ENCODE results near the gene APOBEC3C.
"Not testable (repeated sequence)": the region's sequence is repeated elsewhere in the genome, so short reads cannot be mapped to it uniquely, and the experiment has no call there.

The APOBEC3C gene

DNA sequence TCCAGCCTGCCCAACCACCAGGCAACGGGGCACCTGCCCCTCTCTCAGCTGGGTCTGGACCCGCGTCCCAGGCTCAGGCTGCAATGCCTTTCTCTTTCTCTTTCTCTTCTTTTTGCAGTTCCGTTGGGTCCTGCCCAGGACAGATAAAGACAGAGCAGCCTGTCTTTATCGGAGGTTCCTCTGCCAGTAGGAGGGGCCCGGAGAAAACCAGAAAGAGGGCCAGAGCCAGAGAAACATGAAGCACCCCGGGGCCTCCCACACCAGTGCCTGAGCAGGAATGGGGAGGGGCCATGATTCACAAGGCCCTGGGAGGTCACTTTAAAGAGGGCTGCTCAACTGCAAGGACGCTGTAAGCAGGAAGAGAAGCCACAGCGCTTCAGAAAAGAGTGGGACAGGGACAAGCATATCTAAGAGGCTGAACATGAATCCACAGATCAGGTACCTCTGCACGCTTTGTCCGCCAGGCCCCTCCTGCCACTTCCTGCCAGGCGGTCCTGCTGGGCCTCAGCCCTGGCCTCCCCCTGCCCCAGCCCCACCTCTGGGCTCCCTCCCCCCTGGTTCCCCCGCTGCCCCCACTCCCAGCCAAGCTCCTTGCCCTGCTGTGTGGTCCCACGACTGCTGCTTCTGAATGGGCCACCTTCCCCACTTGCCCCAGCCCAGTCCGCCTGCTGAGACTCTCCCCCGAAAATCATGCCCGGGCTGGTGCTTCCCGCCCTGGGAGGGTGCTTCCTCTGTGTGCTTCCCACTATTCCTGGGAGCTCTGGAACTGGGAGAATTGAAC, at the start of gene APOBEC3C:
APOBEC3C (plus strand) TSS at position 316 of the 781 bp plus-strand sequence; CDS start at position 422, 106 bp downstream.
- DNase-seq: peak; percentile 51

DNA sequence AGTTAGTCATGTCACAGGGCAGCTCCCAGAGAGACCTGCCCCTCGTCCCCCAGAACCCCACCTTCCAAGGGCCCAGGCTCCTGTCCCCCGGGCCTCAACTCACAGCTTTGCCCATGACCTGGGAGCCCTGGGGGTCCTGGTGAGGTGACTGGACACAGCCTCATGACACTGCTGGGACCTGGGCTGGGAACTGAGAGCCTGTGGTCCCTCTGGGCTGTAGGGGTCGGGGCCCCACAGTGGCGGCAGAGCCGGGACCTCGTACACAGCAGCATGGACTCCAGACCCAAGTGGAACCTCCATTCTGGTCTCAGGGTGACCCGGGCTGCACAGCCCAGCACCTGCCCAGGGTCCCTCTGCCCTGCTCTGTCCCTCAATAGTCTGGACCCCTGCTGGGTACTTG, 49.8 kb upstream of the APOBEC3C start:
- no peak for DNase-seq

GRCh38 chr22:38964989-38965388, 49.1 kb upstream of the APOBEC3C start:
- no peak for DNase-seq

GRCh38 chr22:38965614-38966379, 48.3 kb upstream of the APOBEC3C start:
- DNase-seq: no peak

GRCh38 chr22:38966380-38966702, 47.7 kb upstream of the APOBEC3C start:
- no peak for DNase-seq

GRCh38 chr22:38966942-38967341, 47.1 kb upstream of the APOBEC3C start:
- no peak for DNase-seq

- no peak for DNase-seq
Measured at GRCh38 chr22:38967451-38968450, 46.3 kb upstream of the APOBEC3C start.

DNA sequence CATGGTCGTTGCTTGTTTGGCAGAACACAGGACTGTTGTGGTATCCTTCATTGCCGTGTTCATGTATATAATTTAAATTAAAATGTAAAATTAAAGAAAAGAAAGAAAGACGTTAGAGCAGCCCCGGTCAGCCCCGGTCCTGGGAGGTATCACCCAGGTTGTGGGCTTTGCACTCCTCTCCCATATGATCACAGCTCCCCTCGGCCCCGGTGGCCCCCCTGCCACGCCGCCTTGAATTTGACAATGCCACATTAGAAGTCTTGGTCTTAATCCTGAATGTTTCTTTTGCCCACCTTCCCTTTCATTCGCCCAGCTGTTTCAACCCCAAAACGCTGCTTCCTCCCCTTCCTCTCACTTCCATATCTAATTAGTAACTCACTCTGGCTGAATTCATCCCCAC, 45.3 kb upstream of the APOBEC3C start:
- no peak for DNase-seq

GRCh38 chr22:38970551-38970950, 43.5 kb upstream of the APOBEC3C start:
- DNase-seq: no peak

- no peak for DNase-seq
Measured at GRCh38 chr22:38971202-38971601, 42.9 kb upstream of the APOBEC3C start.

DNA sequence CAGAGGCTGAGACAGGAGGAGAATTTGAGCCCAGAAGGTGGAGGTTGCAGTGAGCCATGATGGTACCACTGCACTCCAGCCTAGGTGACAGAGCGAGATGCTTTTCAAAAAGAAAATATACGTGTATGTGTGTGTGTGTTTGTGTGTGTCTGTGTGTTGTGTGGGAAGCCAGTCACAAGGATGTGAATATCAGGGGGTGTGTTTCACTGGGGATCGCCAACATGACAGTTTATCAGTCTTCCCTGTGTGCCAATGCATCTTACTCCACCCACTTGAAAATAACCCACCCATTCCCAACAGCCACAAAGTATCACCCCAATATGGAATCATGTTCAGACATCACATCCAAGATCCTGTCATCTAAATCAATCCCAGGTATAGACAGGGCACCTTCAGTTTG, 42.3 kb upstream of the APOBEC3C start:
- no peak for DNase-seq

- DNase-seq: no peak
Measured at GRCh38 chr22:38972558-38972957, 41.5 kb upstream of the APOBEC3C start.

DNA sequence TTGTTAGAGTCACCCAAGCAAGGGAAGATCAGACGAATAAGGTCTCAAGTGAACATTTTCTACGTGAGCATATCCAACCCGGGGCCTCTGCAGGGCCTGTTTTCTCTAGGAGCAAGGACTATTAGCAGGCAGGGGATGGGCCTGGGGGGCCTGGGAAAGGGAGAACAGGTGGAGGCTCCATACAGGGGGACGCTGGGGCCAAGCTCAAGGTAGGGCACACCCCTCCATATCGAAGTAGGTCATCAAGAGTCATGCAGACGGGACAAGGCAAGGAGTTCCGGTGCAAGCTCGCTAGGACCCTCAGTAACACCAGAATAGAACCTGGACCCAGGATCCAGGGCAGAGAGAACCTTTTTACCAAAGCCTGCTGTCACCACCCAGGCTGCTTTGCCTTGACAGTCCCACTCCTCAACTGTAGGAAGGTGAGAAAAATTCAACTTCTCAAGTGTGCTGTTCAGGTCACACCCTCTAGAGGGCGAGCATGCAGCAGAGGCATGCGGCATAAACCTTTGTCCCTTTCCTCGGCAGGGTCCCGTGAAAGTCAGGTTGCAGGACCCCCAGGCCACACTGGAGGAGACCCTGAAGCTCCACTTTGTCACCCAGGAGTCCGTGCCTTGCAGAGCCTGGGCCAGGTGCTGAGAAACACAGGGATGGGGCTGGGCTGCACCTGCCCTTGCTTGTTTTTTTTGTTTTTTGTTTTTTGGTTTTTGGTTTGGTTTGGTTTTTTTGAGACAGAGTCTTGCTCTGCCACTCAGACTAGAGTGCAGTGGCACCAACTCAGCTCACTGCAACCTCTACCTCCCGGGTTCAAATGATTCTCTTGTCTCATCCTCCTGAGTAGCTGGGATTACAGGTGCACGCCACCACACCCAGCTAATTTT, 40.5 kb upstream of the APOBEC3C start:
- DNase-seq: no peak

DNA sequence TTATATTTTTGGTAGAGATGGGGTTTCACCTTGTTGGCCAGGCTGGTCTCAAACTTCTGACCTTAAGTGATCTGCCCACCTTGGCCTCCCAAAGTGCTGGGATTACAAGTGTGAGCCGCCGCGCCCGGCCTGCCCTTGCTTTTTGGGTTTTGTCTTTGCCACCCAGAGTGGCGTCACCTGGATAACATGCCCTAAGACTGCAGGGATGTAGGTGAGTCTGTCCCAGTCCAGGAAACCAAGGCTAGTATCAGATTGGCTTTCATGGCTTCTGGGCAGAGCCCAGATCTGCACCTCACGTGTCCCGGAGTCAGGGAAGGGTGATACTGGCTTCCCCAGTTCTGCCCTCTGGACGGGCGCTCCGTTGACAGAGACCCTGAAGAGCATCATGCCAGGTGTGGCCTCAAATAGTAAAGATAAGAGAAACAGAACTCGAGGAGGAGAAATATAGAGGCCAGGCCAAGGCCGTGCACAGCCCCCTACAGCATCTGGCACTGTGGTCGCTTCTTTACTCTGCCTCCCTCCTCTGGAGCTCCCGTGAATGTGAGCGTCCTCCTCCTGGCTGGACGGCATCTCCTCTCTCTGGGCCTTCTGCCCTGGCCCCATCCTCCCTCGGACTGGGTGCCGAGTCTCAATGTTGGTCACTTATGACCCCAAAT, 39.8 kb upstream of the APOBEC3C start:
- no peak for DNase-seq

DNA sequence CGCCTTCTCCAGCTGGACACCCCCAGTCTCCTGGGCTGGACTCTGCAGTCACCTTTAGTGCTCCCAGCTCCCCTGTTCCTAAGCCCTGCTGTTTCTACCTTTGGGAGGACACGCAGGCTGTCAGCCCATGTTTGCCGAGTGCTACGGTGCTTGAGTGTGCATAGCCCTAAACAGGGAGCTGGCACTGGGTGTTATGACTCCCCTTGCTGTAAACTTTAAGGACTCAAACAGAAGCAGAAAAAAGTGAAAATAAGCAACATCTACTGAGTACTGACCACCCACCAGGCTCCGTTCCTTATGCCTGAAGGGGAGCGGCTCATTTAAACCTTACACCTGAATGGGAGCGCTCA, 39.3 kb upstream of the APOBEC3C start:
- no peak for DNase-seq

DNA sequence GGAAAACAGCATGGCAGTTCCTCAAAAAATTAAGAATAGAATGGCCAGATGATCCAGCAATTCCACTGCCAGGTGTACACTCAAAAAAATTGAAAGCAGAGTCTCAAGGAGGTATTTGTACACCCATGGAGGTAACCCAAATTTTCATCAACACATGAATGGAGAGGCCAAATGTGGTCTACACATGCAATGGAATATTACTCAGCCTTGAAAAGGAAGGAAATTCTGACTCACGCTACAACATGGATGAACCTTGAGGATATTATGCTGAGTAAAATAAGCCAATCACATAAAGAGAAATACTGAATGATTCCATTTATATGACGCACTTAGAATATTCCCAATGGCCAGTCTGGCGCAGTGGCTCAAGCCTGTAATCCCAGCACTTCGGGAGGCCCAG, 36.8 kb upstream of the APOBEC3C start:
- not testable (repeated sequence) for DNase-seq

- not testable (repeated sequence) for DNase-seq
Measured at GRCh38 chr22:38980587-38980986, 33.5 kb upstream of the APOBEC3C start.

GRCh38 chr22:38981005-38981991, 32.8 kb upstream of the APOBEC3C start:
- peak; percentile 67 for DNase-seq

DNA sequence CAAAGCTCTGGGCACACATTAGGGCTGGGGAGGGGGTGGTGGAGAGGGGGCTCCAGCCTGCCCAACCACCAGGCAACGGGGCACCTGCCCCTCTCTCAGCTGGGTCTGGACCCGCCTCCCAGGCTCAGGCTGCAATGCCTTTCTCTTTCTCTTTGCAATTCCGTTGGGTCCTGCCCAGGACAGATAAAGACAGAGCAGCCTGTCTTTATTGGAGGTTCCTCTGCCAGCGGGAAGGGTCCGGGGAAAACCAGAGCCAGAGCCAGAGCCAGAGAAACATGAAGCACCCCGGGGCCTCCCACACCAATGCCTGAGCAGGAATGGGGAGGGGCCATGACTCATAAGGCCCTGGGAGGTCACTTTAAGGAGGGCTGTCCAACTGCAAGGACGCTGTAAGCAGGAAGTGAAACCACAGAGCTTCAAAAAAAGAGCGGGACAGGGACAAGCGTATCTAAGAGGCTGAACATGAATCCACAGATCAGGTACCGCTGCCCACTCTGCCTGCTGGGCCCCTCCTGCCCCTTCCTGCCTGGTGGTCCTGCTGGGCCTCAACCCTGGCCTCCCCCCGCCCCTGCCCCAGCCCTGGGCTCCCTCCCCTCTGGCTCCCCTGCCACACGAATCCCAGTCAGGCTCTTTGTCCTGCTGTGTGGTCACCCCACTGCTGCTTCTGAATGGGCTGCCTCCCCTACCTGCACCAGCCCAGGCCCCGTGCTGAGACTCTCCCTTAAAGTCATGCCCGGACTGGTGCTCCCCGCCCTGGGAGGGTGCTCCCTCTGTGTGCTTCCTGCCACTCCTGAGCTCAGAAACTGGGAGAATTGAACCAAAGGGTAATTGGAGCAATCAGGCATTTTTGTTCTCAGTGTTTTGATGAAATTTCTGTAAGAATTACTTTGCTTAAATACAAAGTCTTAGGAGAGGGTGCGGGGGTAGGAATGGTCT, 31.8 kb upstream of the APOBEC3C start, which contains the start of gene APOBEC3B:
APOBEC3B (plus strand) TSS at position 356 of the 936 bp plus-strand sequence; CDS start at position 463, 107 bp downstream.
- peak; percentile 90 for DNase-seq

All from DMS153 (cell line).